T-cell (primary cell): ENCODE results near the gene NSD1. TPM values are rescaled to one million over a fixed set of nuclear protein-coding genes. Genes with fewer than 3 reads are reported as not detected.

Experiments used
- ATAC-seq, 4 experiments: fragments of 200-7000 bp in 3 of 4; fragments of 150-1000 bp in 1 of 4; cut with Tn5 transposase; replicated peaks in 1 of 4; 1 replicate in 3 of 4; 2 replicates in 1 of 4; pipeline ENCODE4 v1.10.0; 2021; ENCODE audit warnings: moderate library complexity in 3 of 4, mild to moderate bottlenecking in 2 of 4, moderate number of reproducible peaks in 1 of 4
- CTCF ChIA-PET, 2 donors: fragments of 300-600 bp; sonication (Branson Sonifier 250); formaldehyde crosslinking; loops; one replicate each; lab custom pipeline; 2022; ENCODE audit warnings: antibody characterized with exemption in 2 of 2; lab: Charles Lee
- POLR2A ChIA-PET, 2 donors: fragments of 300-600 bp; sonication (Branson Sonifier 250); formaldehyde crosslinking; loops; one replicate each; lab custom pipeline; 2022; ENCODE audit warnings: antibody characterized with exemption in 2 of 2; lab: Charles Lee
- DNase-seq, 35 experiments: peaks; one replicate each; pipeline versions ENCODE4 v3.0.0 to v3.0.0-alpha.2; 2013 to 2023
- H3K27ac ChIP-seq: one replicate; pipeline ENCODE4 v1.5.1; 2013; ENCODE audit warnings: low read length
- H3K27me3 ChIP-seq, 2 experiments: replicated peaks in 1 of 2; 1 replicate in 1 of 2; 2 replicates in 1 of 2; pipeline versions ENCODE4 v1.6.1 to v1.7.0; 2013; ENCODE audit warnings: low read length in 1 of 2, mixed read lengths in 1 of 2; ENCODE audit not compliant: control insufficient read depth in 2 of 2, insufficient read depth in 2 of 2; ENCODE audit errors: extremely low read depth in 1 of 2
- H3K36me3 ChIP-seq, 2 donors: 1 replicate in 1 of 2; 2 replicates in 1 of 2; pipeline versions ENCODE4 v1.6.1 to v1.7.0; 2013; ENCODE audit warnings: low read length in 1 of 2; ENCODE audit not compliant: control insufficient read depth in 2 of 2, insufficient read depth in 1 of 2; ENCODE audit errors: extremely low read depth in 1 of 2
- H3K4me1 ChIP-seq, 2 experiments: 1 replicate in 1 of 2; 2 replicates in 1 of 2; pipeline versions ENCODE4 v1.6.1 to v1.7.0; 2013; ENCODE audit warnings: low read length in 2 of 2, mixed read lengths in 1 of 2; ENCODE audit not compliant: insufficient read depth in 2 of 2, control insufficient read depth in 1 of 2; ENCODE audit errors: extremely low read depth in 1 of 2
- H3K4me3 ChIP-seq, 2 donors: 1 replicate in 1 of 2; 2 replicates in 1 of 2; pipeline versions ENCODE4 v1.5.1 to v1.7.0; 2013; ENCODE audit warnings: mild to moderate bottlenecking in 2 of 2, low read length in 1 of 2, moderate library complexity in 1 of 2; ENCODE audit not compliant: control insufficient read depth in 1 of 2; ENCODE audit errors: extremely low read depth in 1 of 2
- H3K9me3 ChIP-seq: 2 replicates; pipeline ENCODE4 v1.7.0; 2013
- H3K27ac Mint-ChIP-seq, 2 donors: one replicate each; pipeline ENCODE4 v1.8.0; 2020 to 2021; ENCODE audit warnings: mild to moderate bottlenecking in 2 of 2, mixed read lengths in 2 of 2
- H3K27me3 Mint-ChIP-seq, 2 donors: one replicate each; pipeline ENCODE4 v1.8.0; 2021 to 2022; ENCODE audit warnings: mixed read lengths in 2 of 2
- H3K36me3 Mint-ChIP-seq: one replicate; pipeline ENCODE4 v1.8.0; 2021; ENCODE audit warnings: mixed read lengths
- H3K4me1 Mint-ChIP-seq, 3 donors: one replicate each; pipeline ENCODE4 v1.8.0; 2020 to 2022; ENCODE audit warnings: mixed read lengths in 3 of 3, mild to moderate bottlenecking in 1 of 3
- H3K4me3 Mint-ChIP-seq, 3 donors: one replicate each; pipeline ENCODE4 v1.8.0; 2020 to 2022; ENCODE audit warnings: mild to moderate bottlenecking in 3 of 3, mixed read lengths in 3 of 3, moderate library complexity in 3 of 3
- H3K9me3 Mint-ChIP-seq, 3 donors: one replicate each; pipeline ENCODE4 v1.8.0; 2020 to 2022; ENCODE audit warnings: mixed read lengths in 3 of 3
- WGBS: methylation state at CpG from one replicate; pipeline ENCODE4 v1.1.5; 2013; ENCODE audit warnings: missing lambda C conversion rate; ENCODE audit not compliant: insufficient coverage; 5-methylcytosine and 5-hydroxymethylcytosine counted together
- total RNA-seq, 35 experiments: library from RNA in 6 of 35; stranded (reverse) in 6 of 35; fragments of 120-200 nt in 1 of 35; gene quantifications; one replicate each; pipeline versions ENCODE4 v1.2.1 to v1.2.4 and lab custom pipeline; 2013 to 2026

Gene NSD1
- total RNA-seq, 5 donors from 2014 or later (not counting 1 experiment from before 2014, with no cell fraction given) = 89.5 to 113 (median 103) TPM

GRCh38 chr5:177105691-177106476 is 27.7 kb upstream of the NSD1 start:
- Mint-ChIP-seq H3K27me3 (peaks cover 0 to 7% of the 10 kb centered on the region in 2 donors), H3K4me1 (no peaks in the 10 kb centered on the region), H3K27ac (no peak overlapping the region), H3K36me3 (no peaks in the 10 kb centered on the region), H3K4me3 (no peak overlapping the region), H3K9me3 (no peaks in the 10 kb centered on the region)
- 87% methylated on average over 15 of the region's 24 CpGs for WGBS
- DNase-seq = no peak
- Histone ChIP-seq H3K4me1 (no peaks in the 10 kb centered on the region), H3K27me3 (peaks cover 0 to 28% of the 10 kb centered on the region in 2 experiments), H3K4me3 (no peak overlapping the region), H3K36me3 (no peaks in the 10 kb centered on the region), H3K9me3 (no peaks in the 10 kb centered on the region), H3K27ac (no peak overlapping the region)
- POLR2A ChIA-PET = no interaction called here
- ATAC-seq = no peak
- CTCF ChIA-PET = no interaction called here

GRCh38 chr5:177107159-177107558 is 26.4 kb upstream of the NSD1 start:
- Histone ChIP-seq H3K27ac (no peak overlapping the region), H3K27me3 (peaks cover 0 to 19% of the 10 kb centered on the region in 2 experiments), H3K4me3 (no peak overlapping the region), H3K36me3 (no peaks in the 10 kb centered on the region), H3K9me3 (no peaks in the 10 kb centered on the region), H3K4me1 (peaks cover 0 to 5% of the 10 kb centered on the region in 2 experiments)
- no peaks in the 10 kb centered on the region for H3K36me3 Mint-ChIP-seq
- H3K27ac Mint-ChIP-seq = no peak overlapping the region
- ChIA-PET POLR2A (no interaction called here), CTCF (interaction anchor here in 1 of 2 donors (0.6 kb wide), 1 partner anchor 10 kb away, joined by 4 read pairs; no protein-coding TSS in a partner anchor)
- ATAC-seq (no peak), DNase-seq (no peak)
- peaks cover 0 to 3% (median 2%) of the 10 kb centered on the region in 3 donors for H3K4me1 Mint-ChIP-seq
- no peak overlapping the region for H3K4me3 Mint-ChIP-seq
- H3K27me3 Mint-ChIP-seq = peaks cover 0 to 5% of the 10 kb centered on the region in 2 donors
- H3K9me3 Mint-ChIP-seq = no peaks in the 10 kb centered on the region
- WGBS = 71% methylated on average over 4 of the region's 4 CpGs

- no peak for ATAC-seq
- Histone ChIP-seq H3K27me3 (peaks cover 0 to 11% of the 10 kb centered on the region in 2 experiments), H3K27ac (no peak overlapping the region), H3K4me1 (peaks cover 0 to 12% of the 10 kb centered on the region in 2 experiments), H3K9me3 (no peaks in the 10 kb centered on the region), H3K36me3 (no peaks in the 10 kb centered on the region), H3K4me3 (no peak overlapping the region)
- no peak for DNase-seq
- POLR2A ChIA-PET = no interaction called here
- H3K27ac Mint-ChIP-seq = no peak overlapping the region
- peaks cover 4 to 12% (median 6%) of the 10 kb centered on the region in 3 donors for H3K4me1 Mint-ChIP-seq
- peaks cover 0 to 2% of the 10 kb centered on the region in 2 donors for H3K27me3 Mint-ChIP-seq
- CTCF ChIA-PET = interaction anchor here in 1 of 2 donors (1.2 kb wide), 1 partner anchor 27 kb away, joined by 3 read pairs; no protein-coding TSS in a partner anchor
- no peaks in the 10 kb centered on the region for H3K9me3 Mint-ChIP-seq
- H3K4me3 Mint-ChIP-seq = no peak overlapping the region
- no peaks in the 10 kb centered on the region for H3K36me3 Mint-ChIP-seq
- WGBS = 97% methylated on average over 6 of the region's 9 CpGs
Observed at GRCh38 chr5:177109810-177110209, 23.8 kb upstream of the NSD1 start.

DNA sequence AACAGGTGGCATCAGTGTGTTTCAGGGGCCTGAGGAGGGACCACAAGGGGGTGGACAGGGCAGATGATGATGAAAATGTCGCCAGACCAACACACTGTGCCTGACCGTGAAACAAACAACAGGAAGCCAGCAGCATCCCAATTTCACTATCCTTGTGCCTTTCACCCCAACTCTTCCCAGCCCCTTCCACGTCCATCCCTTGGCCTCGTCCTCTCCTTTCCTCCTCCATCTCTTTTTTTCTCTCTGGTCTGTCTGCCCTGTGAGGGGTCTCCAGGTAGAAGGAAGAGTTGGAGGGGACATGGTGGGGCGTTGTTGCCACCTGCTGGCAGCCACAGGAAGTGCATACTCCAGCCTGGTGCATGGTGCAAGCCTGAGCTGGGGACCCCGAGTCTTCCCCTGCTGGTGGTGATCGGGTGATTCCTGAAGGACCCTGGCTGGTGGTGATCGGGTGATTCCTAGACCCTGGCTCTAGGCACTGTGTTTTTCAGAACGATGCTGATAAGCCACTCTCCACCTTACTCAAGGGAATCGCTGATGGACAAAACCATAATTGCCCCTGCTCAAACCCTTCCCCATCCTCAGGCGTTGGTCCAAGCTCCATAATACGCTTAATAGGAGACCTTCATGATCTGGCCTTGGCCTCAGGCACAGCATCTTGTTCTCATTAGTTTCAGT is 21.7 kb upstream of the NSD1 start:
- ChIA-PET CTCF (interaction anchor here (0.5 to 2.0 kb wide), 9 partner anchors 24 to 694 kb away, joined by 3 to 7 read pairs (median 3); no protein-coding TSS in a partner anchor), POLR2A (no interaction called here)
- peak in 28 of 35 experiments; percentile 25 to 76 (median 50) for DNase-seq

DNA sequence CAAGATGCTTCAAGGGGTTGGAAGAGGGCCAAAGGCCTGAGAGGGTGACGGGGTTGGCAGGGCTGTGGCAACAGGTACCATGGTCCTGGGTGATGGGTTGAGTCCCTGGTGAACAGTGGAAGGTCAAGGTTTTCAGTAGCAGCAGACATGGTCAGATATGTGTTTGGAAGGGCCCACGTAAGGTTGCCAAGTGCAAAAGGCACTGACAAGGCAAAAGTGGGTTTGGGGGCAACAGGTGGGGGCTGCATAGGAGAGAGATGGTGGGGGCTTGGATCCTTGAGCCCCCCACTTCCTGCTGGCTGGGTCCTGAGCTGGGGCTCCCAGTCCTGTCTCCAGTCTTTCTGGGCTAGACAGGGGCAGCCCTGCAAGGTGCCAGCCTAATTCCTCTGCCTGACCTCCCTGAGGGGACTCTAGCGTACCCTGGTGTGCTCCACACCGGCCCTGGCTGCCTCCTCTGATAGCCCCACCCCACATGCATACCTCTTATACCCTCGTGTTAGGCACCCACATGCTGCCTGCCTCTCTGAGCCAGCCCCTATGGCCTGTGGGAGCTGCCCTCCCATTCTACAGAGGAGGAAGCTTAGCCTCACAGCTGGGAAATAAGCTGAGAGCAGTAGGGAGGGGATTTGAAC is 20.9 kb upstream of the NSD1 start:
- no peak overlapping the region for H3K4me3 Mint-ChIP-seq
- H3K4me1 Mint-ChIP-seq = peaks cover 16 to 24% (median 16%) of the 10 kb centered on the region in 3 donors
- H3K4me1 ChIP-seq = peaks cover 0 to 26% of the 10 kb centered on the region in 2 experiments
- H3K9me3 ChIP-seq = no peaks in the 10 kb centered on the region
- no peaks in the 10 kb centered on the region for H3K27me3 Mint-ChIP-seq
- H3K27ac ChIP-seq = no peak overlapping the region
- WGBS = 81% methylated on average over 4 of the region's 5 CpGs
- H3K36me3 ChIP-seq = no peaks in the 10 kb centered on the region
- H3K36me3 Mint-ChIP-seq = no peaks in the 10 kb centered on the region
- no peaks in the 10 kb centered on the region for H3K27me3 ChIP-seq
- DNase-seq (no peak), ATAC-seq (no peak)
- no peak overlapping the region for H3K27ac Mint-ChIP-seq
- H3K9me3 Mint-ChIP-seq = no peaks in the 10 kb centered on the region
- H3K4me3 ChIP-seq = no peak overlapping the region
- ChIA-PET CTCF (interaction anchor here (0.5 to 2.0 kb wide), 10 partner anchors 14 to 695 kb away, joined by 3 to 5 read pairs (median 3); no protein-coding TSS in a partner anchor), POLR2A (interaction anchor here in 1 of 2 donors (0.7 kb wide), 1 partner anchor 452 kb away, joined by 3 read pairs; no protein-coding TSS in a partner anchor)

More for the DNA sequence above, 21.7 kb upstream of the NSD1 start:
- ATAC-seq = peak; percentile 47 to 56 (median 50)
- Histone ChIP-seq H3K27ac (no peak overlapping the region), H3K27me3 (no peaks in the 10 kb centered on the region), H3K4me3 (no peak overlapping the region), H3K36me3 (no peaks in the 10 kb centered on the region), H3K4me1 (peaks cover 0 to 20% of the 10 kb centered on the region in 2 experiments), H3K9me3 (no peaks in the 10 kb centered on the region)
- H3K4me3 Mint-ChIP-seq = peak overlapping the region in 1 of 3 donors; percentile 28
- H3K27ac Mint-ChIP-seq = no peak overlapping the region
- H3K36me3 Mint-ChIP-seq = no peaks in the 10 kb centered on the region
- WGBS = 48% methylated on average over 5 of the region's 12 CpGs
- H3K27me3 Mint-ChIP-seq = no peaks in the 10 kb centered on the region
- peaks cover 13 to 21% (median 16%) of the 10 kb centered on the region in 3 donors for H3K4me1 Mint-ChIP-seq
- no peaks in the 10 kb centered on the region for H3K9me3 Mint-ChIP-seq
